Right renal cortex interstitium (tissue), 3 donors: ENCODE results near the gene IRF4. TPM values are rescaled to one million over a fixed set of nuclear protein-coding genes. Genes with fewer than 3 reads are reported as not detected.

Source experiments
- DNase-seq, 3 donors: peaks; one replicate each; pipeline ENCODE4 v3.0.0-alpha.2; 2013; ENCODE audit warnings: low read depth in 3 of 3, low spot score in 2 of 3
- polyA plus RNA-seq, 3 donors: library from polyadenylated mRNA; unstranded; fragments of 120-200 nt; gene quantifications; one replicate each; pipeline ENCODE4 v1.2.1, GENCODE V29; 2013; ENCODE audit not compliant: insufficient read length in 3 of 3

The IRF4 gene
- polyA plus RNA-seq, 3 donors = 0.11 to 0.18 (median 0.15) TPM

DNA sequence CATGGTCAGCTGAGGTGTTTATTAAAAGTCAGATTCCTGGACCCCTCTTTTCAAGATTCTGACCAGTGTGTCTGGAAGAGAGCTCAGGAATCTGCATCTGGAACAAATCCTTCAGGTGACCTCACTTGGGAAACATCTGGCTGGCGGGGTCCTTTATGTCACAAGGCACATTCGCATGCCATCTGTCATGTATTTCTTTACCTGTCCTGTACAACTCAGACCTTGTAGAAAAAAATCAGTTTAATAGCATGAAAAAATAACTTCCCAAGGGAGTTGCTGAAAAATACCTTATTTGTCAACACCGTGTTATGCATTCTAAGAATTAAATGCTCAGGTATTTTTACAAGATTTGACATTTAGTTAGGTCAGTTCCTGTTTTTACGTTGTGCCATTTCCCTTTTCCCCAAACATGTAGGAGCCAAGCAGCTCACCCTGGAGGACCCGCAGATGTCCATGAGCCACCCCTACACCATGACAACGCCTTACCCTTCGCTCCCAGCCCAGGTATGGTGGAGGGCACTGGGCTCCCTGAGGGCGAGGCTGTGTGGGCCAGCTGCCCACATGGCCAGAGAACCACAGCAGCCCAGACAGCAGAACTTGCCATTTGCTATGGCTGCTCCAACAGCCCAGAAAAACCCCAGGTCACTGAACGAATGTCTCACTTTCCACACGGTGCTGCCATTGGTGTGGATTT, 4.0 kb downstream of the IRF4 start:
- DNase-seq = no peak

DNA sequence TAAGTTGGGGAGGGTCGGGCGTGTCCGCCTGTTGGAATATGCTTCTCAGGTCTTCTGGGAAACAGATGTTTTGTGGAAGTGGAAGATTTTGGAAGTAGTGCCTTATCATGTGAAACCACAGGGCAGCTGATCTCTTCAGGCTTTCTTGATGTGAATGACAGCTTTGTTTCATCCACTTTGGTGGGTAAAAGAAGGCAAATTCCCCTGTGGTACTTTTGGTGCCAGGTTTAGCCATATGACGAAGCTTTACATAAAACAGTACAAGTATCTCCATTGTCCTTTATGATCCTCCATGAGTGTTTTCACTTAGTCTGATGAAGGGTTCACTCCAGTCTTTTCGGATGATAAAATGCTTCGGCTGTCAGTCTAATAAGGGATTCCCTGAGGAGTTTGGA, 4.6 kb downstream of the IRF4 start:
- DNase-seq = no peak

GRCh38 chr6:397056-397455, 5.5 kb downstream of the IRF4 start:
- no peak for DNase-seq

- DNase-seq = no peak
Measured at GRCh38 chr6:397604-398003, 6.1 kb downstream of the IRF4 start.

DNA sequence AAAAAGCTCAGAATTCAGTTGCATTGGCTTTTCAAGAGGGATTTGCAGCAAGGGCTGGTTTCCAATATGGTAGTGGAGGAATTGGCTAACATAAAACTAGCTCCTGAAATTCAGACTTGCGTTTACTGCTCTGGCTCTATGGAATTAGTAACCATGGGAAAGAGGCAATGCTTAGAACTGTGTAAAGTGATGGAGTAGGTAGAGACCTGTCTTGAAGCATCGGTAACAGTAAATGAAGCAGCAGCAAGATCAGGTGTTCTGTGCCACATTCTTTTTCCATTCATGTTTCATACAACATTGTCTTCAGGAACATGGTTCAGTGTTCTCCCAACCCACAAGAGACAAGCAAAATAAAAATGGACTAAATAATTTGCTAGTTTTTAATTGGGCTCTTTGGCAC, 6.5 kb downstream of the IRF4 start:
- no peak for DNase-seq

- DNase-seq = no peak
Measured at GRCh38 chr6:398558-399078, 7.1 kb downstream of the IRF4 start.

DNA sequence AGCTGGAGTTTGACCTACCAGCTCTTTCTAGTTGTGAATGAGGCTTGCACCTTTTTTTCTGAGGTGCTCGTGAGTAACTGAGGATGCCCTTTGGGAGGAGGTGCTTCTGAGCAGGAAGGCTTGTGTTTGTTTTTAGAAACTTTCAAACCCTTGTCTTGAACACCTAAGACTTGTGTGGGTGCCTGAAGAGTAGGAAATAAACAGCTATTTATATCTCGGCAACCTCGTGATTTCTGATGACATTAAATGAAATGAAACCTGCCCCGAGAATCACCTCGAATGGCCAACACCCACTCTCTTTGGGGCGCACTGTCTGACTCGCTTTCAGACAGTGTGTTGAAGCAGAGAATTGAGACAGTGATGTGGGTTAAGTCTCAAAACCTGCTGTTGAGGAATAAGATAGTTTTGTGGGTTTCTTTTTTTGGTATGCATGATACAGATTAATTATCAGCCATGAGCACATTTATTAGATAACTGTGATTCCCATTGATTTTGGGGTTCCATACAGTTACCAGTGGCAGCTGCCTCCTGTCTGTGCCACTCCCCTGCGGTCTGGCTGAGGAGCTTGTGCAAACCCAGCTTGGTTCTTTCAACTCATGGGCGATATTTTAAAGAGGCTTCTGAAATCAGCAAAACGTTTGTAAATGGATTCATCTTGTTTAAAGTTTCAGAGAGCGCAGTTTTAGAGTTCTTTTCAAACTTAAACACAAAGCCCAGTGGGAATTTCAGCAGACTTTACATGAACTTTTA, 8.4 kb downstream of the IRF4 start:
- DNase-seq = no peak

- DNase-seq = no peak
Measured at GRCh38 chr6:400815-401214, 9.3 kb downstream of the IRF4 start.

DNA sequence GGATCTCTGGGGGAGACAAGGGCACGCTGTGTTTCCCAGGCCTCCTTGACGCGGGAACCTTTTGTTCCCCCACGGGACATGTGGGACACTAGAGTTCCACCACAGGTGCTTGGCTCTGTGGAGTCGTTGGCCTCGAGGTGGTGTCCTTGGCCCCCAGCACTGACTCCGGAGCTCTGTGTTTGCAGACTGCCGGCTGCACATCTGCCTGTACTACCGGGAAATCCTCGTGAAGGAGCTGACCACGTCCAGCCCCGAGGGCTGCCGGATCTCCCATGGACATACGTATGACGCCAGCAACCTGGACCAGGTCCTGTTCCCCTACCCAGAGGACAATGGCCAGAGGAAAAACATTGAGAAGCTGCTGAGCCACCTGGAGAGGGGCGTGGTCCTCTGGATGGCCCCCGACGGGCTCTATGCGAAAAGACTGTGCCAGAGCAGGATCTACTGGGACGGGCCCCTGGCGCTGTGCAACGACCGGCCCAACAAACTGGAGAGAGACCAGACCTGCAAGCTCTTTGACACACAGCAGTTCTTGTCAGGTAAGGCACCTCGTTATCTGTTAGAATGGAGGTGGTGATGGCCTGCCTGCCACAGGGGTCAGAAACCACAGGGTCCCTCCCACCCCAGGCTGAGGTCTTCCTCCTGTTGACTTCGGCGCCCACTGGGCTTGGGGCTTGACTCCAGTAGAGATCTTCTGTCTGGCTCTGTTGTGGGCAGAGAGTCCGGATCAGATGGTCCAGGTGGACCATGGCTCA, 9.9 kb downstream of the IRF4 start:
- no peak for DNase-seq

- DNase-seq = no peak
Measured at GRCh38 chr6:401994-402640, 10.6 kb downstream of the IRF4 start.

- no peak for DNase-seq
Measured at GRCh38 chr6:402901-403658, 11.5 kb downstream of the IRF4 start.

DNA sequence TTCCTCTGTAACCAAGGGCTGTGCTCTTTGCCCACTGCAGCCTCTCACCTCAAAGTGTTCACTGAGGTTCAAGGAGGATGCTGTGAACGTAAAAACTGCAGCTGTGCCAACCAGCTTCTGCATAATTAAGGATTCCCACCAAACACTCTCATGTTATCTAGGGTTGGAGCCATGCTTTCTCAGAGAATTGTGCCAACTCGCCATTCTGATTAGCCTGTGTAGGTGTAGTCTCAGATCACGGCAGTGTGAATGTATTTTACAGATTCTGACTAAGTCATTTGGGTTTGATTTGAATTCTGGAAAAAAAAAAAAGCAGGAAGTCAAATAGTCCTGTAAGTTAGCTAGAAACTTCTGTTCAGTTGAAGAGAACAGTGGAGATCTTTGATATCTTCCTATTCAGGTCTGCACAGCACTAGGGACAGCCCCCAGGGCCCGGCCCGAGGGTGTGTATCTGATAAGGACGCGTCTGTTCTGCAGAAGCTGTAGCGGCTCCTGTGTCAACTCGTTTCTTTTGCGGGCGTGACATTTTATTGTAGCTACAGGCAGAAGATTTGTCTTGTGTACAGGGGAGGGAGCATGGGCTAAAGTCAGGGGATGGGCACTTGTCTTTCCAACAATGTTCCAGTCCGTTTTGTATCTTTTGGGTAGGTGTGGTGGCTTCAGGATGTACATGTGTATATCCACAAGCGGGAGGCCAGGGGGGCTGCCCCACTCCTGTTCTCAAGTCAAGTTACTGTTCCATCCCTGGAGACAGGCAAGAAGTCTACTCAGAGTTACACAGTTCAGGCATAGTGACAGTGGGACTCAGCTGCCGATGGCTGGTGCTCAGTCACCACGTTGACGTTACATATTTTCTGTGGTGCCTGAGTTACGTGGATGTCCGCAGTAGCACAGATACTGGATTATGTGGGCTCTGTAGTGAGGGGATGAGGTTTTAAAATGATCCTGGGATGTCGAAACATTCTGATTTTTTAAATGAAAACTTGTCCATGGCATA, 12.4 kb downstream of the IRF4 start:
- DNase-seq = no peak

- DNase-seq = no peak
Measured at GRCh38 chr6:404685-405423, 13.3 kb downstream of the IRF4 start.

DNA sequence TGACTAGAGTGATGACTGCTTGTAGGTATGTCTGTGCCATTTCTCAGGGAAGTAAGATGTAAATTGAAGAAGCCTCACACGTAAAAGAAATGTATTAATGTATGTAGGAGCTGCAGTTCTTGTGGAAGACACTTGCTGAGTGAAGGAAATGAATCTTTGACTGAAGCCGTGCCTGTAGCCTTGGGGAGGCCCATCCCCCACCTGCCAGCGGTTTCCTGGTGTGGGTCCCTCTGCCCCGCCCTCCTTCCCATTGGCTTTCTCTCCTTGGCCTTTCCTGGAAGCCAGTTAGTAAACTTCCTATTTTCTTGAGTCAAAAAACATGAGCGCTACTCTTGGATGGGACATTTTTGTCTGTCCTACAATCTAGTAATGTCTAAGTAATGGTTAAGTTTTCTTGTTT, 16.6 kb downstream of the IRF4 start:
- no peak for DNase-seq

DNA sequence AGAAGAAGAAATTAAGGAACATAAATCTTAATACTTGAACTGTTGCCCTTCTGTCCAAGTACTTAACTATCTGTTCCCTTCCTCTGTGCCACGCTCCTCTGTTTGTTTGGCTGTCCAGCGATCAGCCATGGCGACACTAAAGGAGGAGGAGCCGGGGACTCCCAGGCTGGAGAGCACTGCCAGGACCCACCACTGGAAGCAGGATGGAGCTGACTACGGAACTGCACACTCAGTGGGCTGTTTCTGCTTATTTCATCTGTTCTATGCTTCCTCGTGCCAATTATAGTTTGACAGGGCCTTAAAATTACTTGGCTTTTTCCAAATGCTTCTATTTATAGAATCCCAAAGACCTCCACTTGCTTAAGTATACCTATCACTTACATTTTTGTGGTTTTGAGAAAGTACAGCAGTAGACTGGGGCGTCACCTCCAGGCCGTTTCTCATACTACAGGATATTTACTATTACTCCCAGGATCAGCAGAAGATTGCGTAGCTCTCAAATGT, 17.1 kb downstream of the IRF4 start:
- no peak for DNase-seq

- no peak for DNase-seq
Measured at GRCh38 chr6:409370-409972, 17.9 kb downstream of the IRF4 start.

- no peak for DNase-seq
Measured at GRCh38 chr6:410555-411395, 19.2 kb downstream of the IRF4 start.
